HG03135 (cell line): ENCODE results near the gene EHMT1.
"Not testable (repeated sequence)": the region's sequence is repeated elsewhere in the genome, so short reads cannot be mapped to it uniquely, and the experiment has no call there.

Source experiments
- ATAC-seq: cut with Tn5 transposase; IDR thresholded peaks from one replicate; pipeline ENCODE4 v1.9.1; 2021; ENCODE audit warnings: mild to moderate bottlenecking, moderate library complexity; ENCODE audit not compliant: unreplicated experiment

The EHMT1 gene

GRCh38 chr9:137757613-137758029, 138.8 kb downstream of the EHMT1 start:
- peak; percentile 41 for ATAC-seq

GRCh38 chr9:137758067-137758466, 139.3 kb downstream of the EHMT1 start:
- no peak for ATAC-seq

GRCh38 chr9:137759117-137759516, 140.3 kb downstream of the EHMT1 start:
- ATAC-seq = no peak

- no peak for ATAC-seq
These were observed 141.0 kb downstream of the EHMT1 start for GRCh38 chr9:137759649-137760321.

GRCh38 chr9:137760426-137760825, 141.6 kb downstream of the EHMT1 start:
- ATAC-seq = no peak

GRCh38 chr9:137761032-137761431, 142.2 kb downstream of the EHMT1 start:
- ATAC-seq = no peak

- no peak for ATAC-seq
These were observed 143.0 kb downstream of the EHMT1 start for GRCh38 chr9:137761793-137762192.

GRCh38 chr9:137762414-137763061, 143.7 kb downstream of the EHMT1 start:
- peak; percentile 48 for ATAC-seq

- ATAC-seq = no peak
These were observed 144.6 kb downstream of the EHMT1 start for GRCh38 chr9:137763271-137763955.

GRCh38 chr9:137764171-137764671, 145.4 kb downstream of the EHMT1 start:
- no peak for ATAC-seq

- no peak for ATAC-seq
These were observed 146.2 kb downstream of the EHMT1 start for GRCh38 chr9:137764981-137765380.

GRCh38 chr9:137765536-137765935, 146.7 kb downstream of the EHMT1 start:
- no peak for ATAC-seq

GRCh38 chr9:137771580-137771979, 152.8 kb downstream of the EHMT1 start:
- ATAC-seq = no peak

- ATAC-seq = no peak
These were observed 153.6 kb downstream of the EHMT1 start for GRCh38 chr9:137772281-137772873.

GRCh38 chr9:137774775-137775386, 156.1 kb downstream of the EHMT1 start:
- no peak for ATAC-seq

GRCh38 chr9:137776306-137776995, 157.6 kb downstream of the EHMT1 start:
- ATAC-seq = no peak

GRCh38 chr9:137777761-137778160, 159.0 kb downstream of the EHMT1 start:
- no peak for ATAC-seq

GRCh38 chr9:137778336-137778735, 159.5 kb downstream of the EHMT1 start:
- ATAC-seq = no peak

GRCh38 chr9:137778914-137779313, 160.1 kb downstream of the EHMT1 start:
- no peak for ATAC-seq

GRCh38 chr9:137780031-137780430, 161.2 kb downstream of the EHMT1 start:
- not testable (repeated sequence) for ATAC-seq
